SK-N-SH (cell line): ENCODE measurements around the gene PPP4C. TPM values are rescaled to one million over a fixed set of nuclear protein-coding genes. Genes with fewer than 3 reads are reported as not detected.

ENCODE experiments used
- CTCF ChIA-PET: fragments of 300-600, 350-600 bp; formaldehyde crosslinking; extraction: SDS; loops from one replicate; lab custom pipeline; 2021; lab: Yijun Ruan, JAX
- POLR2A ChIA-PET: fragments of 350-600 bp; sonication (Branson Sonifier 250); formaldehyde crosslinking; extraction: SDS; loops from one replicate; lab custom pipeline; 2020; ENCODE audit warnings: antibody characterized with exemption, inconsistent platforms; lab: Yijun Ruan, JAX
- DNase-seq: peaks from one replicate; pipeline ENCODE4 v3.0.0; 2012
- H2AFZ ChIP-seq: fragments of 200-600 bp; sonication (generic); 2 replicates; pipeline ENCODE4 v1.8.1; 2016; ENCODE audit warnings: antibody characterized with exemption, mild to moderate bottlenecking, low read depth
- H3F3A ChIP-seq: fragments of 200-600 bp; sonication (generic); replicated peaks from 2 replicates; pipeline ENCODE3; 2016; ENCODE audit warnings: antibody characterized with exemption, mild to moderate bottlenecking; ENCODE audit not compliant: insufficient read depth
- H3K27ac ChIP-seq, 2 experiments: fragments of 200-500 bp in 1 of 2; fragments of 200-600 bp in 1 of 2; sonication (Bioruptor generic) in 1 of 2; sonication (generic), shearing (Covaris generic) in 1 of 2; 2 replicates each; pipeline versions ENCODE4 v1.5.1 to v1.6.1; 2014 to 2016; ENCODE audit warnings: low read depth in 2 of 2, inconsistent platforms in 1 of 2, low read length in 1 of 2, mild to moderate bottlenecking in 1 of 2, mixed read lengths in 1 of 2
- H3K27me3 ChIP-seq: fragments of 200-600 bp; sonication (generic), shearing (Covaris generic); 2 replicates; pipeline ENCODE4 v1.6.1; 2016; ENCODE audit warnings: mixed run types; ENCODE audit not compliant: insufficient read depth
- H3K36me3 ChIP-seq, 2 experiments: fragments of 200-500 bp in 1 of 2; fragments of 200-600 bp in 1 of 2; sonication (Bioruptor generic) in 1 of 2; sonication (generic) in 1 of 2; replicated peaks in 1 of 2; 2 replicates each; pipeline versions ENCODE3 to v1.5.1; 2014 to 2016; ENCODE audit warnings: low read length in 1 of 2, mild to moderate bottlenecking in 1 of 2; ENCODE audit not compliant: insufficient read depth in 2 of 2, control insufficient read depth in 1 of 2
- H3K4me1 ChIP-seq, 2 experiments: fragments of 200-500 bp in 1 of 2; fragments of 200-600 bp in 1 of 2; sonication (Bioruptor generic) in 1 of 2; sonication (generic), shearing (Covaris generic) in 1 of 2; 2 replicates each; pipeline versions ENCODE4 v1.5.1 to v1.6.1; 2014 to 2016; ENCODE audit warnings: low read depth in 1 of 2, low read length in 1 of 2, mixed run types in 1 of 2; ENCODE audit not compliant: insufficient read depth in 2 of 2, control insufficient read depth in 1 of 2
- H3K4me2 ChIP-seq: fragments of 200-600 bp; sonication (generic), shearing (Covaris generic); 2 replicates; pipeline ENCODE4 v1.6.1; 2017; ENCODE audit warnings: mixed run types
- H3K4me3 ChIP-seq, 2 experiments: fragments of 200-500 bp in 1 of 2; fragments of 200-600 bp in 1 of 2; sonication (Bioruptor generic) in 1 of 2; sonication (generic), shearing (Covaris generic) in 1 of 2; 2 replicates each; pipeline versions ENCODE4 v1.5.1 to v1.8.1; 2014 to 2016; ENCODE audit warnings: low read depth in 2 of 2, inconsistent platforms in 1 of 2, low read length in 1 of 2, mild to moderate bottlenecking in 1 of 2, mixed read lengths in 1 of 2, moderate library complexity in 1 of 2
- H3K79me2 ChIP-seq: fragments of 200-600 bp; sonication (generic); 2 replicates; pipeline ENCODE4 v1.8.1; 2017; ENCODE audit warnings: mild to moderate bottlenecking; ENCODE audit not compliant: insufficient read depth
- H3K9ac ChIP-seq: fragments of 200-600 bp; sonication (generic); 2 replicates; pipeline ENCODE4 v1.6.1; 2017; ENCODE audit warnings: mixed run types
- H3K9me2 ChIP-seq: fragments of 200-600 bp; sonication (generic); 2 replicates; pipeline ENCODE4 v1.6.1; 2017; ENCODE audit warnings: mixed run types
- H3K9me3 ChIP-seq: fragments of 200-600 bp; sonication (generic); 2 replicates; pipeline ENCODE4 v1.6.1; 2017; ENCODE audit warnings: mixed run types, mild to moderate bottlenecking, moderate library complexity
- H4K20me1 ChIP-seq: fragments of 200-600 bp; sonication (generic); 2 replicates; pipeline ENCODE4 v1.6.1; 2017; ENCODE audit warnings: mild to moderate bottlenecking, mixed run types; ENCODE audit not compliant: insufficient read depth
- CTCF ChIP-seq: fragments of 200-600 bp; sonication (generic); IDR thresholded peaks from 2 replicates; pipeline ENCODE4 v1.6.1; 2017; ENCODE audit warnings: antibody characterized with exemption, mild to moderate bottlenecking, moderate library complexity
- ELF1 ChIP-seq: IDR thresholded peaks from 2 replicates; pipeline ENCODE4 v1.4.0; 2012
- EZH2phosphoT487 ChIP-seq: fragments of 200-600 bp; sonication (generic); IDR thresholded peaks from 2 replicates; pipeline ENCODE4 v1.6.1; 2017; ENCODE audit warnings: low read depth, mixed run types, mild to moderate bottlenecking, antibody characterized with exemption, moderate library complexity, borderline replicate concordance
- MEF2A ChIP-seq: IDR thresholded peaks from 2 replicates; pipeline ENCODE4 v1.4.0; 2012; ENCODE audit warnings: low read depth, borderline replicate concordance
- MXI1 ChIP-seq: IDR thresholded peaks from 2 replicates; pipeline ENCODE4 v1.6.1; 2012; ENCODE audit warnings: mild to moderate bottlenecking, low read depth, low read length, improper control_type of control experiment
- POLR2AphosphoS5 ChIP-seq: IDR thresholded peaks from 2 replicates; pipeline ENCODE4 v1.6.1; 2012; ENCODE audit warnings: low read depth, low read length
- SIN3A ChIP-seq: IDR thresholded peaks from 2 replicates; pipeline ENCODE4 v1.6.1; 2012; ENCODE audit warnings: low read depth, mild to moderate bottlenecking, low read length, moderate library complexity, borderline replicate concordance
- SMC3 ChIP-seq: IDR thresholded peaks from 2 replicates; pipeline ENCODE4 v1.6.1; 2012; ENCODE audit warnings: low read depth, low read length, improper control_type of control experiment
- YY1 ChIP-seq: IDR thresholded peaks from 2 replicates; pipeline ENCODE4 v1.4.0; 2012; ENCODE audit warnings: low read depth, mild to moderate bottlenecking
- ZBTB33 ChIP-seq: IDR thresholded peaks from 2 replicates; pipeline ENCODE4 v1.4.0; 2012; ENCODE audit warnings: low read depth, borderline replicate concordance
- WGBS: methylation state at CpG from one replicate; pipeline ENCODE4 v1.1.6; 2017; ENCODE audit warnings: low lambda C conversion rate; 5-methylcytosine and 5-hydroxymethylcytosine counted together
- polyA plus RNA-seq, 3 experiments: library from polyadenylated mRNA; depleted of rRNA; stranded (reverse); fragments of >200 nt; gene quantifications; 2 replicates each; pipeline ENCODE4 v1.2.3, GENCODE V29; 2012
- TF ChIP-seq, protein P1 (sequence below): IDR thresholded peaks from 2 replicates; pipeline ENCODE4 v1.4.0; 2012; ENCODE audit warnings: low read depth, borderline replicate concordance
- TF ChIP-seq, protein P2 (sequence below): fragments of 150-350 bp; IDR thresholded peaks from 2 replicates; pipeline ENCODE4 v1.6.1; 2016; ENCODE audit warnings: mild to moderate bottlenecking, low read depth, low read length

PPP4C gene
- polyA plus RNA-seq, 1 of the 3 experiments (the other 2 are of a cell fraction) = 339 TPM

DNA sequence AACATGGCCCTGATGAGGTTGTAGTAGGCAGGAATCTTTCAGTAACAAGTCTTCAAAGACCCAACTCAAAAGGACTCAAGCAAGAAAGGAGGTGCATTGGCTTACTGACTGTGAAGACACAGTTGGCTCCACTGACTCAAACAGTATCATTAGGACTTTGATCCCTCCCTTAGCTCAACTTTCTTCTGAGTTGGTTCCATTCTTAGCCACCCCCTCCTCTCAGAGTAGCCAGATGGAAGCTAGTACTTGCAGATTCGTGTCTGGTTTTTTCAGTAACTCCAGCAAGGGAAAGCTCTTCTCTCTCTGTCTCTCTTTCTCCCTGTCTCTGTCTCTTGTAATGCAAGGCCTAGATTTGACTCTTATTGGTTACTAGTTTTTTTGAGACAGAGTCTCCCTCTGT lies 52.2 kb downstream of the PPP4C start:
- Histone ChIP-seq H3K9me3 (no peaks in the 10 kb centered on the region), H4K20me1 (no peaks in the 10 kb centered on the region), H3K9ac (no peak overlapping the region), H3K27ac (no peak overlapping the region), H3K9me2 (no peaks in the 10 kb centered on the region), H2AFZ (no peak overlapping the region), H3F3A (peaks cover 14% of the 10 kb centered on the region), H3K4me2 (no peak overlapping the region), H3K27me3 (no peaks in the 10 kb centered on the region), H3K4me1 (peaks cover 9 to 15% of the 10 kb centered on the region in 2 experiments; a peak in 3 of 4 replicates), H3K4me3 (no peak overlapping the region), H3K36me3 (no peaks in the 10 kb centered on the region), H3K79me2 (no peaks in the 10 kb centered on the region)
- WGBS = 81% methylated on average over 1 of the region's 1 CpG
- POLR2A ChIA-PET = no interaction called here
- CTCF ChIA-PET = interaction anchor here (0.8 kb wide), 1 partner anchor 686 kb away, joined by 3 read pairs; no protein-coding TSS in a partner anchor
- no peak for TF ChIP-seq SIN3A
- TF ChIP-seq SMC3 = no peak
- TF ChIP-seq EZH2phosphoT487 = no peak
- TF ChIP-seq, protein P1, sequence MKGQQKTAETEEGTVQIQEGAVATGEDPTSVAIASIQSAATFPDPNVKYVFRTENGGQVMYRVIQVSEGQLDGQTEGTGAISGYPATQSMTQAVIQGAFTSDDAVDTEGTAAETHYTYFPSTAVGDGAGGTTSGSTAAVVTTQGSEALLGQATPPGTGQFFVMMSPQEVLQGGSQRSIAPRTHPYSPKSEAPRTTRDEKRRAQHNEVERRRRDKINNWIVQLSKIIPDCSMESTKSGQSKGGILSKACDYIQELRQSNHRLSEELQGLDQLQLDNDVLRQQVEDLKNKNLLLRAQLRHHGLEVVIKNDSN = no peak
- TF ChIP-seq ELF1 = no peak
- no peak for TF ChIP-seq ZBTB33
- TF ChIP-seq CTCF = no peak
- TF ChIP-seq POLR2AphosphoS5 = no peak
- no peak for TF ChIP-seq MEF2A
- TF ChIP-seq, protein P2, sequence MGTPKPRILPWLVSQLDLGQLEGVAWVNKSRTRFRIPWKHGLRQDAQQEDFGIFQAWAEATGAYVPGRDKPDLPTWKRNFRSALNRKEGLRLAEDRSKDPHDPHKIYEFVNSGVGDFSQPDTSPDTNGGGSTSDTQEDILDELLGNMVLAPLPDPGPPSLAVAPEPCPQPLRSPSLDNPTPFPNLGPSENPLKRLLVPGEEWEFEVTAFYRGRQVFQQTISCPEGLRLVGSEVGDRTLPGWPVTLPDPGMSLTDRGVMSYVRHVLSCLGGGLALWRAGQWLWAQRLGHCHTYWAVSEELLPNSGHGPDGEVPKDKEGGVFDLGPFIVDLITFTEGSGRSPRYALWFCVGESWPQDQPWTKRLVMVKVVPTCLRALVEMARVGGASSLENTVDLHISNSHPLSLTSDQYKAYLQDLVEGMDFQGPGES = no peak
- no peak for TF ChIP-seq YY1
- no peak for TF ChIP-seq MXI1
- DNase-seq = no peak
